Measurements from ENCODE around the gene METTL25B.

DNA sequence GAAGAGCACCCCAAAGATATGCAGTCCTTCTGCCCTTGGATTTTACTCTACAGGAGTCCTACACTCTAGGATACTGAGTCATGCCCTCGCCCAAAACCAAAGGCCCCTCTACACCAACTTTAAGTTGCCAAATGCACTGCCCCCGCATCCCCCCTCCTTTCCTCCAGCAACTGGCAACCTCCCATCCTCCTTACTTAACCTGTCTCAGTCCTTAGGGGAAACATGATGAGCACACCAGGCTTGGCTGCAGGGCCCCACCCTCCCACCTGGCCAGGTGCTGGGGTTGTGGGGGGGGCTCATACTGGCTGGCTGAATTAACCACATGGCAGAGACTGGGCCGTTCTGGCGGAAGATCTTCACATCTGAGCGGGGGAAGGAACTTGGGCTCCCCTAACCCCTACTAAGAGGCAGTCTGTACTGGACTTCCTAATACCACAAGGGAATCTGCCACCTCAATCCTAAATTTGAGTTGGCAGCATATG, 22.0 kb downstream of the METTL25B start:
- TF ChIP-seq, protein P1, sequence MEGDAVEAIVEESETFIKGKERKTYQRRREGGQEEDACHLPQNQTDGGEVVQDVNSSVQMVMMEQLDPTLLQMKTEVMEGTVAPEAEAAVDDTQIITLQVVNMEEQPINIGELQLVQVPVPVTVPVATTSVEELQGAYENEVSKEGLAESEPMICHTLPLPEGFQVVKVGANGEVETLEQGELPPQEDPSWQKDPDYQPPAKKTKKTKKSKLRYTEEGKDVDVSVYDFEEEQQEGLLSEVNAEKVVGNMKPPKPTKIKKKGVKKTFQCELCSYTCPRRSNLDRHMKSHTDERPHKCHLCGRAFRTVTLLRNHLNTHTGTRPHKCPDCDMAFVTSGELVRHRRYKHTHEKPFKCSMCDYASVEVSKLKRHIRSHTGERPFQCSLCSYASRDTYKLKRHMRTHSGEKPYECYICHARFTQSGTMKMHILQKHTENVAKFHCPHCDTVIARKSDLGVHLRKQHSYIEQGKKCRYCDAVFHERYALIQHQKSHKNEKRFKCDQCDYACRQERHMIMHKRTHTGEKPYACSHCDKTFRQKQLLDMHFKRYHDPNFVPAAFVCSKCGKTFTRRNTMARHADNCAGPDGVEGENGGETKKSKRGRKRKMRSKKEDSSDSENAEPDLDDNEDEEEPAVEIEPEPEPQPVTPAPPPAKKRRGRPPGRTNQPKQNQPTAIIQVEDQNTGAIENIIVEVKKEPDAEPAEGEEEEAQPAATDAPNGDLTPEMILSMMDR (IDR thresholded peaks at IDR 0.05) = no peak
- peak in 1 of 2 donors; percentile 11 for TF ChIP-seq POLR2A (IDR thresholded peaks at IDR 0.05)

All from uterus (tissue), 2 donors.